Pancreas (tissue), 10 donors: ENCODE results near the gene PSMD8. TPM values are rescaled to one million over a fixed set of nuclear protein-coding genes. Genes with fewer than 3 reads are reported as not detected.

Source experiments
- ATAC-seq, 4 donors: fragments of 200-7000 bp; cut with Tn5 transposase; one replicate each; pipeline versions ENCODE4 v1.8.0 to v1.9.1; 2020; ENCODE audit warnings: mild to moderate bottlenecking in 4 of 4, moderate library complexity in 4 of 4
- DNase-seq, 6 donors: peaks; one replicate each; pipeline ENCODE4 v3.0.0-alpha.2; 2020
- FAIRE-seq: peaks from 2 replicates; lab custom pipeline; 2012; peaks lifted over from hg19 to GRCh38; lab: Jason Lieb, UNC
- H3K27ac ChIP-seq, 4 donors: fragments of 200-600 bp; sonication (generic); 1 replicate in 3 of 4; 2 replicates in 1 of 4; pipeline versions ENCODE4 v1.5.0 to v1.8.0; 2020
- H3K27me3 ChIP-seq, 4 donors: fragments of 200-600 bp; one replicate each; pipeline ENCODE4 v1.8.0; 2021
- H3K36me3 ChIP-seq, 3 donors: fragments of 200-600 bp; sonication (generic) in 1 of 3; one replicate each; pipeline versions ENCODE4 v1.5.0 to v1.8.0; 2020 to 2021
- H3K4me1 ChIP-seq, 3 donors: fragments of 200-600 bp; one replicate each; pipeline ENCODE4 v1.8.0; 2021
- H3K4me3 ChIP-seq, 4 donors: fragments of 200-600 bp; sonication (generic) in 2 of 4; one replicate each; pipeline versions ENCODE4 v1.5.0 to v1.8.0; 2020 to 2021
- H3K9me3 ChIP-seq, 4 donors: fragments of 200-600 bp; one replicate each; pipeline ENCODE4 v1.8.0; 2021
- WGBS, 2 donors: extraction: QIAGEN DNeasy Blood & Tissue Kit; methylation state at CpG; one replicate each; pipeline ENCODE4 v1.1.7; 2013; 5-methylcytosine and 5-hydroxymethylcytosine counted together
- intact Hi-C, 3 donors: fragments of 100-400 bp; cut with DNase I; formaldehyde crosslinking; loops; one replicate each; pipeline versions ENCODE4 v1.11.1 to v1.14.2; 2022
- polyA plus RNA-seq, 2 donors: library from polyadenylated mRNA; stranded (reverse); fragments of 200-250 nt; gene quantifications; one replicate each; pipeline ENCODE4 v1.2.3, GENCODE V29; 2013
- total RNA-seq, 6 donors: library from RNA; stranded (reverse); fragmentation: NEBNext Ultra II Directional in 4 of 6; extraction: Animal tissue kit (Norgen Biotek cat#: 25700) in 4 of 6; gene quantifications; one replicate each; pipeline versions ENCODE4 v1.2.1 to v1.2.4, GENCODE V29; 2021 to 2023
- TF ChIP-seq, protein P1 (sequence below), 4 donors: fragments of 200-600 bp; sonication (generic) in 3 of 4; IDR thresholded peaks; one replicate each; pipeline versions ENCODE4 v1.5.0 to v1.8.0; 2021; ENCODE audit warnings: antibody characterized with exemption in 4 of 4
- donor health status: healthy with polysubstance abuse.
- donor health status: DM: no; HTN: no; CAD: no; lungs with moderate emphysema.
- donor health status: DM: no; HTN: no; CAD: no.
- donor health status: control.
- donor health status: control.
- donor health status: Bipolar disorder and iron deficiency.
- donor health status: DM: yes; HTN: yes; CAD: no.
- donor health status: DM: no; HTN: no; CAD: no.
- donor health status: DM: no; HTN: no; CAD: no.
- donor health status: DM: yes; HTN: yes; CAD: no.

Gene PSMD8
- total and polyA plus RNA-seq, 8 donors, result 25.3 to 76.0 (median 58.7) TPM

DNA sequence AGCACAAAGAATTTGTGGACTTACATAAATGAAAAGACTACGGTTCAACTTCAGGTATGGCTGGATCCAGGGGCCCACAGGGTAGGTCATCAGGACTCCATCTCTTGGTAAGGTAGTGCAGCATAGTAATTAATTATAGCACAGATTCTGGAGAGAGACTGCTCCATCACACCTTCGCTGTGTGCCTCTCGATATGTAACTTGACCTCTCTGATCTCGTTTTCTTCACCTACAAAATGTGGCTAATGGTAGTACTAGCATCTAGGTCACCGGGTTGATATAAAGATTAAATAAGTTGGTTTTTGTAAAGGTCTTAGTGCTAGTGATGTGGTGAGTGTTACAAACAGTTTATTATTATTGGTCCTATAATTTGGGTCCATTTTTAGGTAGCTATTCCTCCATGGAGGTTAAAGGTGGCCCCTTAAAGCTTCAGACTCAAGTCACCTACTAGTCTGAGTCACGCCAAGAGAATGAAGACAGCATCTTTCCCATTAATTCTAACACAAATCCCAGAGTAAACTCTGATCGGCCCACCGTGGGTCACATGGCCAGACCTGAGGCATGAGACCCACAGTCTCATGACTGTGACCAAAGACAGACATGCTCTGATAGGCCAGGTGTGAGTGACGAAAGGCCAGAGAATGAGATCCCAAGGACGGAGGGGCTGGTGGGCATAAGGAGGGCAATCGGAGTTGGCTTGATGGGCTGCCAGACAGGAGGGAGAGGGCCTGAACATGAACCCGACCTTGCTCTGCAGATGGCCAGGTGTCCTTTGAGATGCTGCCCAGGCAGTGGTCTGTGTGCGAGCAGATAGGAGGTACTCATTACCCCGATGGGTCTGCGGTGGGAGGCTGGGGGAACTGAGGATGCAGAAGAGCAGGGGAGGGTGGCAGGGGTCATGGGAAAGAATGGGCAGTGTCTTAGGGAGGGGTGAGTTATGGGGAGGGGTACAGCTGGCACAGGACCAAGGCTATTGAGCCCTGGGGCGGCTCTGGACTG lies 18.3 kb upstream of the PSMD8 start:
- TF ChIP-seq, protein P1, sequence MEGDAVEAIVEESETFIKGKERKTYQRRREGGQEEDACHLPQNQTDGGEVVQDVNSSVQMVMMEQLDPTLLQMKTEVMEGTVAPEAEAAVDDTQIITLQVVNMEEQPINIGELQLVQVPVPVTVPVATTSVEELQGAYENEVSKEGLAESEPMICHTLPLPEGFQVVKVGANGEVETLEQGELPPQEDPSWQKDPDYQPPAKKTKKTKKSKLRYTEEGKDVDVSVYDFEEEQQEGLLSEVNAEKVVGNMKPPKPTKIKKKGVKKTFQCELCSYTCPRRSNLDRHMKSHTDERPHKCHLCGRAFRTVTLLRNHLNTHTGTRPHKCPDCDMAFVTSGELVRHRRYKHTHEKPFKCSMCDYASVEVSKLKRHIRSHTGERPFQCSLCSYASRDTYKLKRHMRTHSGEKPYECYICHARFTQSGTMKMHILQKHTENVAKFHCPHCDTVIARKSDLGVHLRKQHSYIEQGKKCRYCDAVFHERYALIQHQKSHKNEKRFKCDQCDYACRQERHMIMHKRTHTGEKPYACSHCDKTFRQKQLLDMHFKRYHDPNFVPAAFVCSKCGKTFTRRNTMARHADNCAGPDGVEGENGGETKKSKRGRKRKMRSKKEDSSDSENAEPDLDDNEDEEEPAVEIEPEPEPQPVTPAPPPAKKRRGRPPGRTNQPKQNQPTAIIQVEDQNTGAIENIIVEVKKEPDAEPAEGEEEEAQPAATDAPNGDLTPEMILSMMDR (IDR thresholded peaks at IDR 0.05), result no peak
- 52 to 54% methylated on average over 16 of the region's 16 CpGs for WGBS, 2 donors
- Histone ChIP-seq H3K27me3 (peaks cover 0 to 12% (median 0%) of the 10 kb centered on the region in 4 donors), H3K9me3 (no peaks in the 10 kb centered on the region), H3K4me3 (no peak overlapping the region), H3K36me3 (no peaks in the 10 kb centered on the region), H3K4me1 (no peaks in the 10 kb centered on the region), H3K27ac (no peak overlapping the region)
- DNase-seq (no peak), ATAC-seq (no peak), FAIRE-seq (no peak)
- intact Hi-C loops, result no loop called here

DNA sequence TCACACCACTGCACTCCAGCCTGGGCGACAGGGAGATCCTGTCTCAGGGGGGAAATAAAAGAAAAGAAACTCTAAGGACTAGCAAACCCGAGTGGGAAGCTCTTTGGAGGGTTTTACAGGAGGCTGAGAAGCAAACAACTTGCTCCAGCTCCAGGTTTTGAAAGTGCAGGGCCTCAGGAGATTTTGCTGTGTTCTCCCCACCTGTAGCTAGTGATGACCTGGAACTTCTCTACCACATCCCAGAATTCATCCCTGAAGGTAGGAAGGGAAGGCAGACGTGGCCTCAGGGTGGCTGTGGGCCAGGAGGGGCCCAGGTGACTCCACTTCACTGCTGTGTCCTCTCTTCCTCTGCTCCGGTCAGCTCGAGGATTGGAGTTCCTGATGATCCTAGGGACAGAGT lies 16.3 kb upstream of the PSMD8 start:
- Histone ChIP-seq H3K36me3 (no peaks in the 10 kb centered on the region), H3K4me1 (peaks cover 0 to 2% (median 0%) of the 10 kb centered on the region in 3 donors), H3K27me3 (peaks cover 0 to 12% (median 0%) of the 10 kb centered on the region in 4 donors), H3K27ac (no peak overlapping the region), H3K9me3 (no peaks in the 10 kb centered on the region), H3K4me3 (no peak overlapping the region)
- intact Hi-C loops, result no loop called here
- no peak for ATAC-seq
- WGBS, 2 donors, result 28 to 33% methylated on average over 5 of the region's 5 CpGs
- FAIRE-seq, result no peak
- no peak for DNase-seq
- TF ChIP-seq, protein P1 (IDR thresholded peaks at IDR 0.05), result no peak

GRCh38 chr19:38359242-38360021 lies 14.9 kb upstream of the PSMD8 start:
- Histone ChIP-seq H3K27ac (no peak overlapping the region), H3K36me3 (no peaks in the 10 kb centered on the region), H3K4me3 (no peak overlapping the region), H3K27me3 (peaks cover 0 to 12% (median 0%) of the 10 kb centered on the region in 4 donors), H3K9me3 (no peaks in the 10 kb centered on the region), H3K4me1 (peaks cover 0 to 2% (median 0%) of the 10 kb centered on the region in 3 donors)
- WGBS, 2 donors, result 35 to 45% methylated on average over 15 to 18 of the region's 18 CpGs
- FAIRE-seq (no peak), DNase-seq (peak in 1 of 6 donors; percentile 20), ATAC-seq (no peak)
- TF ChIP-seq, protein P1 (IDR thresholded peaks at IDR 0.05), result no peak
- intact Hi-C loops, result no loop called here

DNA sequence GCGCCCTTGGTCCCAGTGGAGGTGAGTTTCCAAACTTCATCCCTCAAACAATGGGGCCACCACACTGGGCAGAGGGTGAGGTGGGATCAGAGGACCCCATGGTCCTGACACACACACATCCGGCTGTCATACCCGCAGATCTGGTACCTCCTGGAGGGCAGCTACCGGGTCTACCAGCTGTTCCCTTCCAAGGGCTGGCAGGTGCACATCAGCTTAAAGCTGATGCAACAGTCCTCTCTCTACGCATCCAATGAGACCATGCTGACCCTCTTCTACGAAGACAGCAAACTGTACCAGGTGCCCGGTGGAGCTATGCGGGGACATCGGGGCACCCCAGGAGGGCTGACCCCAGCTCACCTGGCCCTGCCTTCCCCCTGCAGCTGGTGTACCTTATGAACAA lies 14.0 kb upstream of the PSMD8 start:
- ATAC-seq, result no peak
- Histone ChIP-seq H3K27ac (no peak overlapping the region), H3K4me3 (no peak overlapping the region), H3K9me3 (no peaks in the 10 kb centered on the region), H3K36me3 (no peaks in the 10 kb centered on the region), H3K4me1 (peaks cover 0 to 2% (median 0%) of the 10 kb centered on the region in 3 donors), H3K27me3 (peaks cover 0 to 12% (median 0%) of the 10 kb centered on the region in 4 donors)
- no peak for DNase-seq
- intact Hi-C loops, result no loop called here
- FAIRE-seq, result no peak
- TF ChIP-seq, protein P1 (IDR thresholded peaks at IDR 0.05), result no peak
- 65 to 69% methylated on average over 9 of the region's 9 CpGs for WGBS, 2 donors
